ENCODE measurements around the gene GLIS2. TPM values are rescaled to one million over a fixed set of nuclear protein-coding genes. Genes with fewer than 3 reads are reported as not detected.

GLIS2 gene
- total and polyA plus RNA-seq, 2 donors (not counting 1 experiment from before 2014, with no cell fraction given): 4.0 to 6.0 TPM

- H3K4me1 ChIP-seq (ENCODE audit: control insufficient read depth, extremely low read depth, insufficient read depth, low read length): peaks cover 13% of the 10 kb centered on the region
- no peak overlapping the region for H2AFZ ChIP-seq (ENCODE audit: low read length)
- H3K4me3 ChIP-seq (replicated peaks in 1 of 4; ENCODE audit: control extremely low read depth in 1 of 4, insufficient read depth in 1 of 4, low read depth in 3 of 4, low read length in 4 of 4): no peak overlapping the region
- H3K27ac ChIP-seq (ENCODE audit: insufficient read depth, low read length): no peak overlapping the region
- no peaks in the 10 kb centered on the region for H3K27me3 ChIP-seq (ENCODE audit: control insufficient read depth, insufficient read depth, low read length)
- no peak for DNase-seq (ENCODE audit: low read depth in 2 of 2)
- H3K36me3 ChIP-seq (ENCODE audit: control insufficient read depth, insufficient read depth, low read length): no peaks in the 10 kb centered on the region
- H3K4me2 ChIP-seq (ENCODE audit: extremely low read depth, insufficient read depth, low read length): no peak overlapping the region
- no peaks in the 10 kb centered on the region for H4K20me1 ChIP-seq (ENCODE audit: control insufficient read depth, extremely low read depth, insufficient read depth, low read length)
- H3K79me2 ChIP-seq (ENCODE audit: control insufficient read depth, insufficient read depth, low read length): no peaks in the 10 kb centered on the region
- no peaks in the 10 kb centered on the region for H3K9me3 ChIP-seq (ENCODE audit: control insufficient read depth, insufficient read depth, low read depth, low read length)
- no peak overlapping the region for H3K9ac ChIP-seq (ENCODE audit: insufficient read depth, low read length)
- no peak for TF ChIP-seq EZH2 (IDR thresholded peaks at IDR 0.05; ENCODE audit: low read length, missing control alignments)
- no peak for TF ChIP-seq CTCF (conservative IDR thresholded peaks at IDR 0.05 in 1 of 2, IDR thresholded peaks at IDR 0.05 in 1 of 2; ENCODE audit: low read depth in 1 of 2, low read length in 2 of 2)
Observed at GRCh38 chr16:4285167-4285566, 30.7 kb upstream of the GLIS2 start.

GRCh38 chr16:4288148-4288921 lies 27.5 kb upstream of the GLIS2 start:
- Histone ChIP-seq H3K79me2 (ENCODE audit: control insufficient read depth, insufficient read depth, low read length) (no peaks in the 10 kb centered on the region), H3K9ac (ENCODE audit: insufficient read depth, low read length) (no peak overlapping the region), H3K4me1 (ENCODE audit: control insufficient read depth, extremely low read depth, insufficient read depth, low read length) (peaks cover 19% of the 10 kb centered on the region), H4K20me1 (ENCODE audit: control insufficient read depth, extremely low read depth, insufficient read depth, low read length) (no peaks in the 10 kb centered on the region), H3K36me3 (ENCODE audit: control insufficient read depth, insufficient read depth, low read length) (no peaks in the 10 kb centered on the region), H3K27me3 (ENCODE audit: control insufficient read depth, insufficient read depth, low read length) (no peaks in the 10 kb centered on the region), H3K4me2 (ENCODE audit: extremely low read depth, insufficient read depth, low read length) (peak overlapping the region; percentile 51), H3K4me3 (replicated peaks in 1 of 4; ENCODE audit: control extremely low read depth in 1 of 4, insufficient read depth in 1 of 4, low read depth in 3 of 4, low read length in 4 of 4) (no peak overlapping the region), H3K9me3 (ENCODE audit: control insufficient read depth, insufficient read depth, low read depth, low read length) (no peaks in the 10 kb centered on the region), H2AFZ (ENCODE audit: low read length) (no peak overlapping the region), H3K27ac (ENCODE audit: insufficient read depth, low read length) (no peak overlapping the region)
- TF ChIP-seq CTCF (conservative IDR thresholded peaks at IDR 0.05 in 1 of 2, IDR thresholded peaks at IDR 0.05 in 1 of 2; ENCODE audit: low read depth in 1 of 2, low read length in 2 of 2) (peak; percentile 83 to 92), EZH2 (IDR thresholded peaks at IDR 0.05; ENCODE audit: low read length, missing control alignments) (no peak)
- DNase-seq (ENCODE audit: low read depth in 2 of 2): peak; percentile 53 to 70

GRCh38 chr16:4290236-4290830 lies 25.5 kb upstream of the GLIS2 start:
- TF ChIP-seq EZH2 (IDR thresholded peaks at IDR 0.05; ENCODE audit: low read length, missing control alignments): no peak
- peak; percentile 28 to 44 for TF ChIP-seq CTCF (conservative IDR thresholded peaks at IDR 0.05 in 1 of 2, IDR thresholded peaks at IDR 0.05 in 1 of 2; ENCODE audit: low read depth in 1 of 2, low read length in 2 of 2)
- no peak overlapping the region for H2AFZ ChIP-seq (ENCODE audit: low read length)

More at GRCh38 chr16:4290236-4290830, 25.5 kb upstream of the GLIS2 start:
- peak; percentile 61 to 70 for DNase-seq (ENCODE audit: low read depth in 2 of 2)
- H3K27me3 ChIP-seq (ENCODE audit: control insufficient read depth, insufficient read depth, low read length): no peaks in the 10 kb centered on the region
- H3K36me3 ChIP-seq (ENCODE audit: control insufficient read depth, insufficient read depth, low read length): no peaks in the 10 kb centered on the region
- H4K20me1 ChIP-seq (ENCODE audit: control insufficient read depth, extremely low read depth, insufficient read depth, low read length): no peaks in the 10 kb centered on the region
- no peak overlapping the region for H3K4me2 ChIP-seq (ENCODE audit: extremely low read depth, insufficient read depth, low read length)
- H3K4me3 ChIP-seq (replicated peaks in 1 of 4; ENCODE audit: control extremely low read depth in 1 of 4, insufficient read depth in 1 of 4, low read depth in 3 of 4, low read length in 4 of 4): no peak overlapping the region
- H3K9ac ChIP-seq (ENCODE audit: insufficient read depth, low read length): no peak overlapping the region
- no peaks in the 10 kb centered on the region for H3K79me2 ChIP-seq (ENCODE audit: control insufficient read depth, insufficient read depth, low read length)
- peaks cover 24% of the 10 kb centered on the region for H3K4me1 ChIP-seq (ENCODE audit: control insufficient read depth, extremely low read depth, insufficient read depth, low read length)
- H3K9me3 ChIP-seq (ENCODE audit: control insufficient read depth, insufficient read depth, low read depth, low read length): no peaks in the 10 kb centered on the region
- H3K27ac ChIP-seq (ENCODE audit: insufficient read depth, low read length): no peak overlapping the region

All from fibroblast of lung (primary cell).